ENCODE measurements around the gene CPT2.

GRCh38 chr1:53246261-53247134 is 49.9 kb downstream of the CPT2 start:
- TF ChIP-seq CTCF (IDR thresholded peaks at IDR 0.05; ENCODE audit: low read depth, low read length, missing input control) (no peak), ATF3 (IDR thresholded peaks at IDR 0.05) (no peak), SP1 (IDR thresholded peaks at IDR 0.05) (no peak), YY1 (IDR thresholded peaks at IDR 0.05) (no peak), JUND (IDR thresholded peaks at IDR 0.05) (no peak), EGR1 (IDR thresholded peaks at IDR 0.05; ENCODE audit: low read depth in 2 of 2) (no peak), HNF4A (conservative IDR thresholded peaks at IDR 0.05) (no peak), HNF4G (IDR thresholded peaks at IDR 0.05) (no peak), RXRA (IDR thresholded peaks at IDR 0.05) (no peak), TAF1 (conservative IDR thresholded peaks at IDR 0.05) (no peak)
- TF ChIP-seq, protein P1, sequence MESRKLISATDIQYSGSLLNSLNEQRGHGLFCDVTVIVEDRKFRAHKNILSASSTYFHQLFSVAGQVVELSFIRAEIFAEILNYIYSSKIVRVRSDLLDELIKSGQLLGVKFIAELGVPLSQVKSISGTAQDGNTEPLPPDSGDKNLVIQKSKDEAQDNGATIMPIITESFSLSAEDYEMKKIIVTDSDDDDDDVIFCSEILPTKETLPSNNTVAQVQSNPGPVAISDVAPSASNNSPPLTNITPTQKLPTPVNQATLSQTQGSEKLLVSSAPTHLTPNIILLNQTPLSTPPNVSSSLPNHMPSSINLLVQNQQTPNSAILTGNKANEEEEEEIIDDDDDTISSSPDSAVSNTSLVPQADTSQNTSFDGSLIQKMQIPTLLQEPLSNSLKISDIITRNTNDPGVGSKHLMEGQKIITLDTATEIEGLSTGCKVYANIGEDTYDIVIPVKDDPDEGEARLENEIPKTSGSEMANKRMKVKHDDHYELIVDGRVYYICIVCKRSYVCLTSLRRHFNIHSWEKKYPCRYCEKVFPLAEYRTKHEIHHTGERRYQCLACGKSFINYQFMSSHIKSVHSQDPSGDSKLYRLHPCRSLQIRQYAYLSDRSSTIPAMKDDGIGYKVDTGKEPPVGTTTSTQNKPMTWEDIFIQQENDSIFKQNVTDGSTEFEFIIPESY (IDR thresholded peaks at IDR 0.05), result no peak
- TF ChIP-seq, protein P2, sequence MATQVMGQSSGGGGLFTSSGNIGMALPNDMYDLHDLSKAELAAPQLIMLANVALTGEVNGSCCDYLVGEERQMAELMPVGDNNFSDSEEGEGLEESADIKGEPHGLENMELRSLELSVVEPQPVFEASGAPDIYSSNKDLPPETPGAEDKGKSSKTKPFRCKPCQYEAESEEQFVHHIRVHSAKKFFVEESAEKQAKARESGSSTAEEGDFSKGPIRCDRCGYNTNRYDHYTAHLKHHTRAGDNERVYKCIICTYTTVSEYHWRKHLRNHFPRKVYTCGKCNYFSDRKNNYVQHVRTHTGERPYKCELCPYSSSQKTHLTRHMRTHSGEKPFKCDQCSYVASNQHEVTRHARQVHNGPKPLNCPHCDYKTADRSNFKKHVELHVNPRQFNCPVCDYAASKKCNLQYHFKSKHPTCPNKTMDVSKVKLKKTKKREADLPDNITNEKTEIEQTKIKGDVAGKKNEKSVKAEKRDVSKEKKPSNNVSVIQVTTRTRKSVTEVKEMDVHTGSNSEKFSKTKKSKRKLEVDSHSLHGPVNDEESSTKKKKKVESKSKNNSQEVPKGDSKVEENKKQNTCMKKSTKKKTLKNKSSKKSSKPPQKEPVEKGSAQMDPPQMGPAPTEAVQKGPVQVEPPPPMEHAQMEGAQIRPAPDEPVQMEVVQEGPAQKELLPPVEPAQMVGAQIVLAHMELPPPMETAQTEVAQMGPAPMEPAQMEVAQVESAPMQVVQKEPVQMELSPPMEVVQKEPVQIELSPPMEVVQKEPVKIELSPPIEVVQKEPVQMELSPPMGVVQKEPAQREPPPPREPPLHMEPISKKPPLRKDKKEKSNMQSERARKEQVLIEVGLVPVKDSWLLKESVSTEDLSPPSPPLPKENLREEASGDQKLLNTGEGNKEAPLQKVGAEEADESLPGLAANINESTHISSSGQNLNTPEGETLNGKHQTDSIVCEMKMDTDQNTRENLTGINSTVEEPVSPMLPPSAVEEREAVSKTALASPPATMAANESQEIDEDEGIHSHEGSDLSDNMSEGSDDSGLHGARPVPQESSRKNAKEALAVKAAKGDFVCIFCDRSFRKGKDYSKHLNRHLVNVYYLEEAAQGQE (IDR thresholded peaks at IDR 0.05), result no peak

Data from liver (tissue), 3 donors.